GM19238 (cell line): ENCODE measurements around the gene UROC1.
"Not testable (repeated sequence)": the region's sequence is repeated elsewhere in the genome, so short reads cannot be mapped to it uniquely, and the experiment has no call there.

ENCODE experiments used
- DNase-seq: peaks from one replicate; pipeline ENCODE4 v3.0.0; 2011; ENCODE audit warnings: low spot score; ENCODE audit not compliant: insufficient read length

Gene UROC1

DNA sequence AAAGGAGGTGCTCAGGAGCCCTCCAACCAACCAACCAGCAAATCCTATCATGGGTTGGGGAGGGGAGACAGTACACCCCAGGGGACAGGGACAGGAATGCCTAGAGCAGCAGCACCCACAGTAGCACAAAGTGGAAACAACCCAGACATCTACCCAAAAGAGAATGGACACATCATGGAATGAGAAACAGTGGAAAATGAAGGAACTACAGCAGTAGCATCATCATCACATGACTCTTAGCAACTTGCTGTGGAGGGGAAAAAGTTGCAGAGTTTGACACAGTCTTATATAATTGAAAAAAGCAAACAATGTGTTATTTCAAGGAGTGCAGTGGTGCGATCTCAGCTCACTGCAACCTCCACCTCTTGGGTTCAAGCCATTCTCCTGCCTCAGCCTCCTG lies 30.1 kb upstream of the UROC1 start:
- DNase-seq: no peak

DNA sequence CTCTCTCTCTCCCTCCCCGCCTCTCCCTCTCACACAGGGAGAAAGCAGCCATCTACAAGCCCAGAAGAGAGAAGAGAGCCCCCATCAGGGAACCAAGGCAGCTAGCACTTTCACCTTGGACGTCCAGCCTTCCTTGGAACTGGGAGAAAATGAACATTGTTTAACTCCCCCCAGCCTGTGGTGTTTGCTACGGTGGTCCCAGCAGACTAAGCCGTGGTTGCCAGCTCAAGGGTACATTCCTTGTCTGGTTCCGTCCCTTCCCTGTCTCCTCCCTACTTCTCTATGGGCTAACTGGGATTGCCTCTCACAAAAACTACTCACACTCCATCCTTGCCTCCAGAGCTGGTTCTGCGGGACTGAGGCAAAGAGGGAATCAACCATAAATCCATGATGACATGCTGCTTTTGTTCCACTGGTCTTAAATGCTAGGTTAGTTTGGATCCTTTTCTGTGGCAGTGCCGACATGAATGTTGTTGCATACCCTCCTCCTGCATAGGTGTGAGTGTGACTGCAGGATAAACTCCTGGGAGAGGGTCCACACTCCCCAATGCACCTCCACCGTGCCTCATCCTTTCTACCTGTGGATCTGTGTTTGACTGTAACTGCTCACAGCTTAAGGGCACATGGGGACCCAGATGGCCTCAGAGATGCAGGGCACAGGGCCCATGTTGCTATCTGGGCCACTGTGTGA lies 29.1 kb upstream of the UROC1 start:
- no peak for DNase-seq

- DNase-seq: no peak
These were observed 28.4 kb upstream of the UROC1 start for GRCh38 chr3:126546013-126546412.

GRCh38 chr3:126545544-126545943 lies 28.0 kb upstream of the UROC1 start:
- no peak for DNase-seq

GRCh38 chr3:126544596-126545281 lies 27.2 kb upstream of the UROC1 start:
- DNase-seq: no peak

- DNase-seq: no peak
These were observed 26.0 kb upstream of the UROC1 start for GRCh38 chr3:126543457-126544061.

GRCh38 chr3:126542340-126543241 lies 25.0 kb upstream of the UROC1 start:
- DNase-seq: no peak

- no peak for DNase-seq
These were observed 24.2 kb upstream of the UROC1 start for GRCh38 chr3:126541628-126542339.

GRCh38 chr3:126540951-126541627 lies 23.5 kb upstream of the UROC1 start:
- DNase-seq: no peak

DNA sequence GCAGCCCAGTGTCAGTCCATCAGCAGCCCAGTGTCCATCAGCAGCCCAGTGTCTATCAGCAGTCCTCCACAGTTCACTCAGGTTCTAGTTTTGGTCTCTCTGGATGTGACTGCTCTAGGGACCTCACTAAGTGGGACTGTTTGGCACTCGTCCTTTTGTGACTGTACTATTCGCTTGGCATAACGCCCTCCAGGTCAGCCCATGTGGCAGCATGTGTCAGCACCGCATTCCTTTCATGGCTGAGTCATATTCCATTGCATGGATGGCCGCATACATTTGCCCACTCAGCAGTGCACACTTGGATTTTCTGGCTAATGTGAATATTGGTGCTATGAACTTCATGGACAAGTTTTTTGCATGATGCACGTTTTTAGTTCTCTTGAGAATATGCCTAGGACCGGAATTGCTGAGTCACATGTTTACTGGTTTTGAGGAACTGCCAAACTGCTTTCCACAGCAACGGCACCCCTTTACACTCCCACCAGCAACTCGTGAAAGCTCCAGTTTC lies 22.8 kb upstream of the UROC1 start:
- no peak for DNase-seq

DNA sequence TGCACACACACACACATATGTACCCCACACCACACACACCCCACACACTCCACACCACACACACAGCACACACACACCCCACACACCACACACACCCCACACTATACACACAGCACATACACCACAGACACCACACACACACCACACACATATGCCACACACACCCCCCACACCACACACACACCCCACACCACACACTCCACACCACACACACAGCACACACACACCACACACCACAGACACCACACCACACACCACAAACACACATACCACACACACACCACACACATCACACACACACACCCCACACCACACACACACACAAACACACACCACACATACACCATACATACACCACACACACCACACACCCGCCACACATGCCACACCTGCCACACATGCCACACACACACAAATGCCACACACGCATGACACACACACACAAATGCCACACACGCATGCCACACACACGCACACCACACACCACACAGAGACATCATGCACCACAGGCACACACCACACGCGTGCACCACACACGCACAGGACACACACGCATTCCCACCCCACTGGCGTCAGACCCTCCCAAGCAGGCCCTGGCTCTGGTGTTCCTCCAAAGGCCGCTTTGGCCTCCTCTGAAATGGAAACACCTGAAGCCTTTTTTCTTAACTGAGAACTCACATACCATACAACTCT lies 22.1 kb upstream of the UROC1 start:
- DNase-seq: no peak

DNA sequence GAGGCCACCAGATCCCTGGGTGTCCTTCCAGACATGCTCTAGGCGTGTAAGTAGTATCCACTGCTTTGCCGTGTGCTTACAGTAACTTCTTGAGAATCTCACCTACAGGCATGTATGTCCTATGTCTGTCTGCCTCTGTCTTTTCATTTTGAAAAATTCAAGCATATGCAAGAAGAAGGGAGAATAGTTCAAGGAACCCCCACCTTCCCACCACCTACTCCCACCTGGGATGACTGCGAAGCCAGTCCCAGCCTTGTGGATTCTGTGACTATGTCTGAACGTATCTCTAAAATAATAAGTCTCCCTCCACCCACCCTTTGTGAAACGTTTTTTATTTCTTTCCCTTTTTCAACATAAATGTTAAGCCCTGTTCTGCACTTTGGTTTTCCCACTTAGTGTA lies 21.4 kb upstream of the UROC1 start:
- DNase-seq: no peak

GRCh38 chr3:126538316-126538715 lies 20.7 kb upstream of the UROC1 start:
- DNase-seq: no peak

DNA sequence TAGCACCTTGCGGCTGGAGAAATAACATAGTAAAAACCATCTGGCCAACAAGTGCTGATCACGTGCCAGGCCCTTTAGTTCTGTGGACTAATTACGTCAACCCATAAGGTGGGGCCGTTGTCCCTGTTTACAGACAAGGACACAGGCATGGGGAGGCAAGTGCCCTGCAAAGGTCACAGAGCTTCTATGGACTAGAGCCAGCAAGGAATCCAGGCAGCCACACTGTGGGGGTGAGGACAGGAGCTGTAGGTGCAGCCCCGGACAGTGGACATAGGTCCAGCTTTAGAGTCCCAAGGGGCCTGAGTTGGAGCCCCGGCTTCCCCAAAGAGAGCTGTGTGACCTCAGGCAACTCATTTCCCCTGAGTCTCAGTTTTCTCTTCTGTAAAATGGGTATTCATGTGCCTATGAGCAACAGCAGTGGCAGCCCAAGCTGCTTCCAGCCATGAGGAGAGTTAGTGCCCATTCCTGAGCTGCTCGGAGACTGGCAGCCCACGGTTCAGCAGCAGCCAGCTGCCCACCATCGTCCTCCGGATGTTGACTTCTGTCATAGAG lies 20.2 kb upstream of the UROC1 start:
- no peak for DNase-seq

GRCh38 chr3:126537116-126537729 lies 19.6 kb upstream of the UROC1 start:
- no peak for DNase-seq

DNA sequence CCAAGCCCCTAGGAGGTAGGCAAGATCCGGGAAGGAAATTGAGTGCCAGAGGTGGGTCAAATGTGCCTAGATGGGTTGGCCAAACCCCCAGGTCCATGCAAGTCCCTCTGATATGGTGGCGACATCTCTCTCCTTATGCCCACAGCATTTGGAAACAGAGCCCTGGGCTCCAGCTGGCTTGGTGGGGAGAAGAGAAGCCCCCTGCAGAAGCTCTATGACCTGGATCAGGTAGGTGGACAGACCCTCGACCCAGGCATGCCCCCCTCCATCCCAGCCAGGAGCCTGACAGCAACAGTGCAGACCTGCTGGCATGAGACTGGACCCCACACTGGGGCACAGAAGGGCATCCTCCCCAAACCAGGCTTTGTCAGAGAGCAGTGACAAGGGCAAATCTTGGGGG lies 18.6 kb upstream of the UROC1 start:
- DNase-seq: no peak

DNA sequence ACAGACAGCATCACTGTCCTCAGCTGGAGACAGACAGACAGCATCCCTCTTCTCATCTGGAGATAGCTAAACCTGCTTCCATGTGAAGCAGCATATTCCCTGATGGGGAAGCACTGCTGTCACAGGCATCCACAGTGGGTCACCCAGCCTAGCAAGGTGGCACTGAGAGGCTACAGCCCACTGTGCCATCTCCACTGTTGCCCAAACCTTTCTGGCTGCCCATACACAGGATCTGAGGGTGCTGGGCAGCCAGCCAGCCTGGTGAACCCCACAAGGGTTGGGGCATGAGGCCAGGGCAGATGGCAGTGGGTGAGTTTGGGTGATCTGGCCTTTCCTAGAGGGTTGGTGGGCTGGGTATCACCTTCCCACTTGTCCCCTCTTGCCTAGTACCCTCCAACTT lies 18.1 kb upstream of the UROC1 start:
- DNase-seq: no peak

DNA sequence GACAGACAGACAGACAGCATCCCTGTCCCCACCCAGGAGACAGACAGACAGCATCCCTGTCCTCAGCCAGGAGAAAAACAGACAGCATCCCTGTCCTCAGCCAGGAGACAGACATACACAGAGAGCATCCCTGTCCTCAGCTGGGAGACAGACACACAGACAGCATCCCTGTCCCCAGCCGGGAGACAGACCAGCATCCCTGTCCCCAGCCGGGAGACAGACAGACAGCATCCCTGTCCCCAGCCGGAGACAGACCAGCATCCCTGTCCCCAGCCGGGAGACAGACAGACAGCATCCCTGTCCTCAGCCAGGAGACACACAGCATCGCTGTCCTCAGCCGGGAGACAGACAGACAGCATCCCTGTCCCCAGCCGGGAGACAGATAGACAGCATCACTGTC lies 17.1 kb upstream of the UROC1 start:
- DNase-seq: not testable (repeated sequence)

DNA sequence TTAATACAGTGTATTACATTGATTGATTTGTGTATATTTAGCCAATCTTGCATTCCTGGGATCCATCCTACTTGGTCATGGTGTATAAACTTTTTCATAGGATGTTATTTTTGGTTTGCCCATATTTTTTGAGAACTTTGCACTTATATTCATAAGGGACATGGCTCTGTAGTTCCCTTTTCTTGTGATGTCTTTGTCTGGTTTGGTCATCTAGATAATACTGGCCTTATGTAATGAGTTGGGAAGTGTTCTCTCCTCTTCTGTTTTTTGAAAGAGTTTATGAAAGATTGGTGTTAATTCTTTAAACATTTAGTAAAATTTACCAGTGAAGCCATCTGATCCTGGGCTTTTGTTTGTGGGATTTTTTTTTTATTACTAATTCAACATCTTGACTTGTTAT lies 15.9 kb upstream of the UROC1 start:
- no peak for DNase-seq
